ENCODE results near the gene SLC66A2. TPM values are rescaled to one million over a fixed set of nuclear protein-coding genes. Genes with fewer than 3 reads are reported as not detected.
A peak's percentile ranks its signal among the peaks of the same experiment; 100 is the strongest.

SLC66A2 gene
- total and polyA plus RNA-seq, 2 donors, result 14.8 to 47.8 TPM

DNA sequence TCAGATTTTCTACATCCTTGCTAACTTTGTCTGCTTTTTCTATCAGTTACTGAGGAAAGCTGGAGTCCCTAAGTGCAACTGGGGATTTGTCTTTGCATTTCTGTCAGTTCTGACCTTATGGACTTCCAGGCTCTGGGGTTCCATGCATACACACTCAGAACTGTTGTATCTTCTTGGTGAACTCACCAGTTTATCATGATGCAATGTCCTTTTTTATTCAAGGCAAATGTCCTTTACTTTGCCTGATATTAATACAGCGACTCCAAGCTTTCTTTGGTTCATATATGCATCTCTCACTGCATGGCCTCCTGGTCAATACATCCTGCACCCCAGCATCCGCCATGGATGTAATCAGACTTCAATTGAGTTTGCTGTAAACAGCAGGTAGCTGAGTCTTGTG, 44.7 kb downstream of the SLC66A2 start:
- H3K27ac ChIP-seq (ENCODE audit: low read depth), result no peak overlapping the region
- H3K4me3 ChIP-seq (ENCODE audit: low read depth, low read length), result no peak overlapping the region
- DNase-seq (ENCODE audit: extremely low spot score), result no peak
- 98% methylated on average over 2 of the region's 2 CpGs for WGBS
- H3K36me3 ChIP-seq (ENCODE audit: insufficient read depth), result no peaks in the 10 kb centered on the region
- H3K4me1 ChIP-seq (ENCODE audit: insufficient read depth), result no peaks in the 10 kb centered on the region

DNA sequence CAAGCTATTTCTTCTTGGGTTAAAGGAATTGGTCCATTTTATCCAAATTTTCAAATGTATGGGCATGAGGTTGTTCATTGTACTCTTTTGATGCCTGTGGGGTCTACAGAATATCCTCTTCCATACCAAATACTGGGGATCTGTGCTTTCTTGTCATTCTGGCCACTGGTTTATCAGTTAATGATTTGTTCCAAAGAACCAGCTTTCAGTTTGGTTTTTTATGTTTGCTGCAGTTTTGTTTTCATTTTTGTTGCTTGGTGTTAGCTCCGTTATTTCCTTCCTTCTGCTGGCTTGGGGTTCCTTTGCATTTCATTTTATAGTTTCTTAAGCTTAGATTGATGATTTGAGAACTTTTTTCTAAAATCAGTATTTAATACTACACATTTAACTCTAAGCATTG, 45.5 kb downstream of the SLC66A2 start:
- 63% methylated on average over 1 of the region's 1 CpG for WGBS
- Histone ChIP-seq H3K4me3 (ENCODE audit: low read depth, low read length) (no peak overlapping the region), H3K36me3 (ENCODE audit: insufficient read depth) (no peaks in the 10 kb centered on the region), H3K27ac (ENCODE audit: low read depth) (no peak overlapping the region), H3K4me1 (ENCODE audit: insufficient read depth) (no peaks in the 10 kb centered on the region)
- DNase-seq (ENCODE audit: extremely low spot score), result no peak

DNA sequence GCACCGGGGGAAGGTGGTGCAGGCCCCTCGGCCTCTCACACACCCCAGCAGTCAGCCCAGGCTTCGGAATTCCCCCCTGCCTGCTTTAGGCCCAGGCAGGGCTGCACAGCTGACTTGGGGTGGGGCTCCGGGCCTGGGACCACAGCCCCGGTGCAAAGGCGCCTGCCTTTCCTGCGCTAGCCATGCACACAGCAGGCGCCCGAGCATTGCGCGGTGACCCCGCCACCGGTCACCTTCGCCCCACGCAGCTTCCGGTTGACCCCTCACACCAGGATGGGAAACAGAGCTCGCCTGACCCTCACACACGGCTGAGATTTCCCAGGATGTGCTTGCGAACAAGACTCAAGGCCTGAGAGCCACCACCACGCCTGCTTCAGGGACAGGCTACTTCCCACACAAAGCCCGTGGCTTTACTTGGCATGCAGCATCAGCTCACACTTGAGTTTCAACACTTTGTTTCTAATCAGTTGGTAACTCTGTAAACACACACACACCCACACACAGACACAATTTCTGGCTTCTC, 46.0 kb downstream of the SLC66A2 start:
- Histone ChIP-seq H3K27ac (ENCODE audit: low read depth) (no peak overlapping the region), H3K36me3 (ENCODE audit: insufficient read depth) (no peaks in the 10 kb centered on the region), H3K4me3 (ENCODE audit: low read depth, low read length) (no peak overlapping the region), H3K4me1 (ENCODE audit: insufficient read depth) (no peaks in the 10 kb centered on the region)
- WGBS, result 87% methylated on average over 21 of the region's 21 CpGs
- no peak for DNase-seq (ENCODE audit: extremely low spot score)

DNA sequence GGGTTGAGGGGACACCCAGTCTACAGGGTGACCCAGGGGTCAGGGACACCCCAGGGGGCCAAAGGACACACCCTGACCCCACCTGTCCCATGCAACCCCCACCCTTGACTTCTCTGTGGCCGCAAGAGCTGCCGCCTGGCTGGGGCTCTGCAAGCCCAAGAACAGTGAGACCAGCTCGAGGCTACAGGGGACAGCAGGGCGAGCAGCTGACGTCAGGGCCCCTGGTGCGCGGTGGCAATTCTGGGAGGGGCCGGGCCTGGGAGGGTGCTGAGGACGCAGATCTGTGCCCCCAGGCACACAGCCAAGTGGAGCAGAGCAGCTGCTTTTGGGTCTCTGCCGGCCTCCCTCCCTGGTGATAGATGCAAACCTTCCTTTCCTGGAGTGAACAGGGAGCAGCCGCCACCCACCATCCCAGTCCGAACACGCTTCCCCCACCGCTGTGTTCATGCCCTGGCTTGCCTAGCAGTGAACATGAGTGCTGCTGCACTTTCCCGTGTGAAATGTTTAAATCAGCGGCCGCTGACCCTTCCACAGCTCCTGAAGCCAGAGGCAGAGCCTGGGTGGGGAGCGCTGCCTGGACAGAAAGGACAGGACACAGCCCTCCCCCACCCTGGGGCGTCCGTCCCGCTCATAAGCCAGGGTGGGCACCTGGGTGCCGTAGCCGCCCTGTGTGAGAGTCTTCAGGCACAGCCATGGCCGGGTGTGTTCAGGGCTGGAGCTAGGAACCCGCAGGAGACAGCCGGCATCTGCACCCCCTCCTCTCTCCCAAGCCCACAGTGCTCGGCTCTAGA, 46.9 kb downstream of the SLC66A2 start:
- Histone ChIP-seq H3K4me3 (ENCODE audit: low read depth, low read length) (no peak overlapping the region), H3K4me1 (ENCODE audit: insufficient read depth) (no peaks in the 10 kb centered on the region), H3K36me3 (ENCODE audit: insufficient read depth) (no peaks in the 10 kb centered on the region), H3K27ac (ENCODE audit: low read depth) (peak overlapping the region; percentile 46)
- peak; percentile 67 for DNase-seq (ENCODE audit: extremely low spot score)
- WGBS, result 86% methylated on average over 27 of the region's 27 CpGs

DNA sequence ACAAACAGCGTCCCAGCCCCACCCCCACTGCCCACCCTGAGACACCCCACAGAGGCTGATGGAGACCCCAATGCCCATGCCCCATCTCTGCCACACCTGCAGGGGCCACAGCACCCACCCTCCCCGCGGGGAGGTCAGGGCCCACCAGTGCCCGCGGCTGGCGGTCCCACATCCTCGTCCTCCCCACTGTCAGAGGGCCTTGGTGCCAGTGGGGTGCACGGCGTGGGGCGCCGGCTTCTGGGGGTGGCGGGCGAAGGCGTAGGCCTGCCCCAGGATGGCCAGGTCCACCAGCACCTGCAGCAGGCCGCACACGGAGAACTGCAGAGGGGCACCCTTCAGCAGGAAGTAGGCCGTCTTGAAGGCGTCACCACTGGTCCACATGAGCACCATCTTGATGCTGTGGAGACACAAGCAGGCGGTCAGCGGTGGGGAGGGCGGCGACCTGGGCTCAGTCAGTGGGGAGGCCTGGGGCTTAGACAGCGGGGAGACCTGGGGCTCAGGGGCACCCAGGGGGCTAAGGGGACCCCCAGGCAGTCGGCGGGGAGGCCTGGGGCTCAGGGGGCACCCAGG, 47.6 kb downstream of the SLC66A2 start:
- H3K4me3 ChIP-seq (ENCODE audit: low read depth, low read length), result no peak overlapping the region
- peak overlapping the region; percentile 46 for H3K27ac ChIP-seq (ENCODE audit: low read depth)
- WGBS, result 98% methylated on average over 25 of the region's 25 CpGs
- H3K36me3 ChIP-seq (ENCODE audit: insufficient read depth), result no peaks in the 10 kb centered on the region
- no peaks in the 10 kb centered on the region for H3K4me1 ChIP-seq (ENCODE audit: insufficient read depth)
- DNase-seq (ENCODE audit: extremely low spot score), result no peak

DNA sequence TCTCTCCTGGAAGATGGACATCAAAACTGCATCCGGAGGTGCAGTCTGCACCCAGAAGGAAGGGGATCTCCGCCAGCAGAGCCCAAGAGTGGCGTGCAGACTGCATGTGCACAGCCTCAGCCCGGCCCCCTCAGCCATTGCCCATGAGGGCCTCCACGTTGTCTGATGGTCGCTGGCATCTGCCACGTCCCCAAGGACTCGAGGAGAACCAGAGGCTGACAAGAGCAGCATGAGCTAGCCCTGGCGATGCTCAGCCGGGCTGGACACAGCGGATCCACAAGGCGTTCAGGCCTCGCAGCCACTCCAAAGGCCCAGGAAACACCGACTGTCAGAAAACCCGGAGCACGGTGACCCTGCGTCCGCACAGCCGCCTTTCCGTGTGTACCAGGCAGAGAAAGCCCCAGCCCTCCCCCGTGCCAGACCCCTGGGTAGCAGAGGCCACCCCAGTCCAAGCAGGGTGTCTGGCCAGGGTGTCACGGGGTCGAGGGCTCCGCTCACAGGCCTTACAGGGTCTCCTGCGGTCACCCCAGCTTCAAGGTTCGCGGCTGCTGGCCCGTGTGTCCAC, 48.3 kb downstream of the SLC66A2 start:
- Histone ChIP-seq H3K4me1 (ENCODE audit: insufficient read depth) (no peaks in the 10 kb centered on the region), H3K27ac (ENCODE audit: low read depth) (no peak overlapping the region), H3K4me3 (ENCODE audit: low read depth, low read length) (no peak overlapping the region), H3K36me3 (ENCODE audit: insufficient read depth) (no peaks in the 10 kb centered on the region)
- 97% methylated on average over 28 of the region's 28 CpGs for WGBS
- DNase-seq (ENCODE audit: extremely low spot score), result no peak

DNA sequence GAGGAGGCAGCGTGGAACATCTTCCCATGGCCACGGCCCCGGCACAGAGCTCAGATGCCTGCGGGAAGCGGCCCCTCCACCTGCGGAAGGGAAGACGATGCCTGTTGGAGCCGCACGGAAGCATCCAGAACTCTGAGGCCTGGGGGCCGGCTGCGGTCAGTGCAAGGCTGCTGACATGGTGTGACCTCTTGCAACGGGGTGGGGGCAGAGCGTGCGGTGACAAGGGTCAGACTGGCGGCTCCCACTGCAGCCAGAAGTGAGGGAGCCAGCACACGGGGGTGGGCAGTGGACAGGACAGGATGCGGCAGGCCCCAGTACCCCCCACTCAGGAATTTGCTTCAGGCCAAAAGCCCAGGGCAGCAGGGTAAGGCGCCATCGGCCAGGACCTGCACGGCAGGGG, 48.8 kb downstream of the SLC66A2 start:
- no peaks in the 10 kb centered on the region for H3K4me1 ChIP-seq (ENCODE audit: insufficient read depth)
- no peak overlapping the region for H3K27ac ChIP-seq (ENCODE audit: low read depth)
- H3K4me3 ChIP-seq (ENCODE audit: low read depth, low read length), result no peak overlapping the region
- no peak for DNase-seq (ENCODE audit: extremely low spot score)
- no peaks in the 10 kb centered on the region for H3K36me3 ChIP-seq (ENCODE audit: insufficient read depth)
- WGBS, result 97% methylated on average over 20 of the region's 20 CpGs

DNA sequence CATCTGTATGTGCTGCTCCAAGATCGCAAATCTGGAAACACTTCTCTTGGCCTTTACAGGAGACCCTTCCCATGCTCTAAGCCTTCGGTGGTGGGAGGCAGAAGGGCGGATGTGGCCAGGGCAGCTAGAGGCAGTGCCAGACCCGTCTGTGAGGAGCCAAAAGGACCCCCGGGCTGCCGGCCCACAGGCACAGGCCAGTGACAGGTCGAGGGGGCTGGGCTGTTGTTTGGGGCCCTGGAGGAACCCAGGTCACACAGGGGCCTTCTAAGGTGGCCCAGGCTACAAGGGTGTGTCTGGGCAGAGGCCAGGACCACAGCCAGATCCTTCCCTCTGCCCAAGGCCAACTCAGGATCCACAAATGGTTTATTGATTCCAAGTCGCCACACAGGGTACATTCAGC, 49.4 kb downstream of the SLC66A2 start:
- no peak for DNase-seq (ENCODE audit: extremely low spot score)
- H3K36me3 ChIP-seq (ENCODE audit: insufficient read depth), result no peaks in the 10 kb centered on the region
- H3K4me1 ChIP-seq (ENCODE audit: insufficient read depth), result no peaks in the 10 kb centered on the region
- WGBS, result 91% methylated on average over 8 of the region's 8 CpGs
- H3K27ac ChIP-seq (ENCODE audit: low read depth), result no peak overlapping the region
- H3K4me3 ChIP-seq (ENCODE audit: low read depth, low read length), result no peak overlapping the region

DNA sequence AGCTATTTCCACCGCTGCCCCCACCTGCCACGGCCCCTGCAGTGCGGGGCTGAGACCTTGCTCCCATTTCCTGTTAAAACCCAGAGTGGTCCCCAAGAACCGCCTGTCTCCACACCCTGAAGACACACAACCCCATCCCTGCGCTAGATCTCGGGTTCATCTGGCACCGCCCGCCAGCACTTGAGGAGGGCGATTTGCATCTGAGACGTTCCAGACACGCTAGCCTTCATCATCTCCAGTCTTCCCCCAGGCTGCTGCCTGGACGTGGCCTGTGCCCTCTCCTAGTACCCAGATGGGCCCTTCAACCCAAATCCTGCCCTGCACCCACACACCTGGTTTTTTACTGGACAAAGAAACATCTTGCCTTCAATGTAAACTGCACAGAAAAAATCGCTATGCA, 49.8 kb downstream of the SLC66A2 start:
- H3K36me3 ChIP-seq (ENCODE audit: insufficient read depth), result no peaks in the 10 kb centered on the region
- H3K27ac ChIP-seq (ENCODE audit: low read depth), result no peak overlapping the region
- no peaks in the 10 kb centered on the region for H3K4me1 ChIP-seq (ENCODE audit: insufficient read depth)
- DNase-seq (ENCODE audit: extremely low spot score), result no peak
- no peak overlapping the region for H3K4me3 ChIP-seq (ENCODE audit: low read depth, low read length)
- 94% methylated on average over 13 of the region's 13 CpGs for WGBS

DNA sequence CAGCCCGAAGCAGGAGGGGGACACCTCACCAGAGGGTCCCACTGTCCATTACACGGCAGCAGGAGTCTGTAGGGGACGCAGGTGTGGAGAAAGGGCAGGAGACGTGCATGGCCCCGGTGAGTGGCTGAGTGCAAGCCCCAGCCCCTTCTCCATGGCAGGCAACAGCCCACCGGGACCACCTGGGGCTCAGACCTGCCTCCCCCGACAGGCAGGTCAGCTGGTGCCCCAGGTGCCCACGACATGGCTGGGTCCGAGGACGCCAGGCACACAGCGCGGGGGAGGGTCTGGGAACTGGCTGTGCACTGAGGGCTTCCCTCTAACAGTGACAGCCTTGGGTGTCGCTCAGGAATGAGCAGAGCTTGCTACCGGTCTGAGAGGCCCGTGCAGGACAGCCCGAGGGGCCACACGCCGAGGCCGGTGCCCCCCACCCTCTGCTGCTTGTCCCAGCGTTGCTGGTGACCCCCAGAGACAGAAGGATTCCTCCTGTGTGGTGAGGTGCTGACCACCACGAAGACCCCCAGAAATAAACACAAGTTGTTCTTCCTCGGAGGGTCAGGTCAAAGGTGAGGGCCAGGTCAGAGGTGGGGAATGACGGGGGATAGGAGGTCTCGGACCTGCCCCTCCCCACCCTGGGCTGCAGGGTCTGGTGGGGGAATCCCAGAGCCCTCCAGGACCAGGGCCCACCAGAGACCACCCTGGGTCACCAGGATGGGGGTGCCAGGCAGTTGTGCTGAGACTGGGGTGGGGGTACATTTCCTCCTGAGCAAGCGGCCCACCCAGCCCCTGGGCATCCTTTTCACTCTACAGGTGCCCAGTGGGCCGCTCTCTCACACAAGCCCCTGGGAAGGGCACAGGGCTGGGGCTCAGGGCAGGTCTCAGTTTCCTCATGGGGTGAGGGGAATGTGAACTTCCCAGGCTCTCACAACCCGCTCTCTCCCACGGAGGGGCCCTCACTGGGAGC, 50.6 kb downstream of the SLC66A2 start:
- no peak overlapping the region for H3K4me3 ChIP-seq (ENCODE audit: low read depth, low read length)
- DNase-seq (ENCODE audit: extremely low spot score), result no peak
- H3K36me3 ChIP-seq (ENCODE audit: insufficient read depth), result no peaks in the 10 kb centered on the region
- no peaks in the 10 kb centered on the region for H3K4me1 ChIP-seq (ENCODE audit: insufficient read depth)
- 95% methylated on average over 28 of the region's 28 CpGs for WGBS
- no peak overlapping the region for H3K27ac ChIP-seq (ENCODE audit: low read depth)

DNA sequence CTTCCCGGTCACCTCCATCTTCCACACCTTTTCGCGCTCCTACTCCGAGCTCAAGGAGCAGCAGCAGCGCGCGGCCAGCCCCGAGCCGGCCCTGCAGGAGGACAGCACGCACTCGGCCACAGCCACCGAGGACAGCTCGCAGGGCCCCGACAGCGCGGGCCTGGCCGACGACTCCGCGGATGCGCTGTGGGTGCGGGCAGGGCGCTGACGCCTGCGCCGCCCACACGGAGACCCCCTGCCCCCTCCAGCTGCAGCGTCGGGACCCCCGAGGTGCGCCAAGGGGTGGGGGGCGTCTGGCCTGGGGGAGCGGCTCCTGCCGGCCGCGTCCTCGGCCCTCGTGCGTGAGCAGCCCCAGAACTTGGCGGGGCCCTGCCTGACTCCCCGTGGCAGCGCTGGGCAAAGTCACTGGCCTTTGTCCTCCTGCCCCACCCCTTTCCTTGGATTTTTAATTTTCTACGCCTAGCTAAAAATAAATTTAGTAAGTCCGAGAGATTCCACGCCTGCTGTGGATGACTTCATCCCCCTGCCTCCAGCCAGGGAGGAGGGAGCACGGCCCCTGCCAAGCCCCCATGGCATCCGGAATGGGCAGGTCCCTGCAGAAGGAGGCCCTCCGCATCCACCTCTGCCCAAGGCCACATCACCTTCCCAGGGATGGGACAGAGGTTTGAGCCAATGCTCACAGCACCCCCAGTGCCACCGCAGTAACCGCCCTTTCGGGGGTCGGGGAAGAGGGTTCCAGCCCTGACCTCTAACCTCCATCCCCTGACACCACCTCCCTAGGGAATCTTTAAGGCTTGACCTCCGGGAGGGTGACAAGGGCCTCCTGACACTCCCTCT, 51.6 kb downstream of the SLC66A2 start:
- Histone ChIP-seq H3K27ac (ENCODE audit: low read depth) (no peak overlapping the region), H3K4me1 (ENCODE audit: insufficient read depth) (no peaks in the 10 kb centered on the region), H3K4me3 (ENCODE audit: low read depth, low read length) (no peak overlapping the region), H3K36me3 (ENCODE audit: insufficient read depth) (no peaks in the 10 kb centered on the region)
- WGBS, result 91% methylated on average over 53 of the region's 53 CpGs
- DNase-seq (ENCODE audit: extremely low spot score), result no peak

DNA sequence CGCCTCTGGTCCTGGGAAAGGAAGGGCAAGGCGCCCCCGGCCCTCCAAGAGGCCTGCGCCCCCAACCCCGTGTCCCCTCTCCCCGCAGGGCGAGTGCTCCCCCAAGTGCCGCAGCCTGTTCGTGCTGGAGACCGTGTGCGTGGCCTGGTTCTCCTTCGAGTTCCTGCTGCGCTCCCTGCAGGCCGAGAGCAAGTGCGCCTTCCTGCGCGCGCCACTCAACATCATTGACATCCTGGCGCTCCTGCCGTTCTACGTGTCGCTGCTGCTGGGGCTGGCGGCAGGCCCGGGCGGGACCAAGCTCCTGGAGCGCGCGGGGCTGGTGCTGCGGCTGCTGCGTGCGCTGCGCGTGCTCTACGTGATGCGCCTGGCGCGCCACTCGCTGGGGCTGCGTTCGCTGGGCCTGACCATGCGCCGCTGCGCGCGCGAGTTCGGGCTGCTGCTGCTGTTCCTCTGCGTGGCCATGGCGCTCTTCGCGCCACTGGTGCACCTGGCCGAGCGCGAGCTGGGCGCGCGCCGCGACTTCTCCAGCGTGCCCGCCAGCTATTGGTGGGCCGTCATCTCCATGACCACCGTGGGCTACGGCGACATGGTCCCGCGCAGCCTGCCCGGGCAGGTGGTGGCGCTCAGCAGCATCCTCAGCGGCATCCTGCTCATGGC, 52.4 kb downstream of the SLC66A2 start:
- no peaks in the 10 kb centered on the region for H3K36me3 ChIP-seq (ENCODE audit: insufficient read depth)
- H3K27ac ChIP-seq (ENCODE audit: low read depth), result no peak overlapping the region
- DNase-seq (ENCODE audit: extremely low spot score), result no peak
- H3K4me3 ChIP-seq (ENCODE audit: low read depth, low read length), result no peak overlapping the region
- WGBS, result 81% methylated on average over 70 of the region's 70 CpGs
- H3K4me1 ChIP-seq (ENCODE audit: insufficient read depth), result no peaks in the 10 kb centered on the region
